H7 (cell line): ENCODE measurements around the gene SUGCT. TPM values are rescaled to one million over a fixed set of nuclear protein-coding genes. Genes with fewer than 3 reads are reported as not detected.
"Not testable (repeated sequence)": the region's sequence is repeated elsewhere in the genome, so short reads cannot be mapped to it uniquely, and the experiment has no call there.

ENCODE experiments used
- DNase-seq: peaks from one replicate; pipeline ENCODE4 v3.0.0; 2012
- H3K27me3 ChIP-seq: 2 replicates; pipeline ENCODE4 v1.6.0; 2011; ENCODE audit warnings: mild to moderate bottlenecking, low read length; ENCODE audit not compliant: control insufficient read depth, insufficient read depth
- H3K36me3 ChIP-seq: replicated peaks from 2 replicates; pipeline ENCODE4 v1.5.1; 2011; ENCODE audit warnings: low read length; ENCODE audit not compliant: control insufficient read depth, insufficient read depth
- H3K4me3 ChIP-seq: 2 replicates; pipeline ENCODE4 v1.5.1; 2011; ENCODE audit warnings: low read depth, mild to moderate bottlenecking, control low read depth, low read length, moderate library complexity; ENCODE audit not compliant: insufficient read depth
- total RNA-seq: library from RNA; depleted of rRNA; stranded (reverse); fragments of >200 nt; shearing (Covaris generic); gene quantifications from 2 replicates; pipeline ENCODE4 v1.2.3, GENCODE V29; 2014

Gene SUGCT
- total RNA-seq, 1 experiment from 2014 or later = 4.3 TPM

DNA sequence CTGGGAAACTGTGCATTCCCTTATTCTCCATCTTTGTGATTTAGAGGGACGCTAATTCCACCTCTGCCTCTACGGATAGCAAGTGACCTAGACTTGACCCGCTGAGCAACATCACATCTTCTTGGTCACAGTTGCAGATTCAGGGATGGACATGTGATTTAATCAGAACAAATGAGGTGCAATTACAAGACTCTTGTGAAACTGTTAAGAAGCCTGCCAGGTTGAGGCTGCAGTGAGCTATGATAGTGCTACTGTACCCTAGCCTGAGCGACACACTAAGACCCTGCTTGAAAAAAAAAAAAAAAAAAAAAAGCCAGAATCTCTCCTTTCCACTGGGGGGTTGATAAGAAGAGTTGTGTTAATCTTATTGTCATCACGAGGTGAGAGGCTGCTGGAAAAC, 14.8 kb upstream of the SUGCT start:
- no peak for DNase-seq
- H3K36me3 ChIP-seq = no peaks in the 10 kb centered on the region
- no peaks in the 10 kb centered on the region for H3K27me3 ChIP-seq
- no peak overlapping the region for H3K4me3 ChIP-seq

DNA sequence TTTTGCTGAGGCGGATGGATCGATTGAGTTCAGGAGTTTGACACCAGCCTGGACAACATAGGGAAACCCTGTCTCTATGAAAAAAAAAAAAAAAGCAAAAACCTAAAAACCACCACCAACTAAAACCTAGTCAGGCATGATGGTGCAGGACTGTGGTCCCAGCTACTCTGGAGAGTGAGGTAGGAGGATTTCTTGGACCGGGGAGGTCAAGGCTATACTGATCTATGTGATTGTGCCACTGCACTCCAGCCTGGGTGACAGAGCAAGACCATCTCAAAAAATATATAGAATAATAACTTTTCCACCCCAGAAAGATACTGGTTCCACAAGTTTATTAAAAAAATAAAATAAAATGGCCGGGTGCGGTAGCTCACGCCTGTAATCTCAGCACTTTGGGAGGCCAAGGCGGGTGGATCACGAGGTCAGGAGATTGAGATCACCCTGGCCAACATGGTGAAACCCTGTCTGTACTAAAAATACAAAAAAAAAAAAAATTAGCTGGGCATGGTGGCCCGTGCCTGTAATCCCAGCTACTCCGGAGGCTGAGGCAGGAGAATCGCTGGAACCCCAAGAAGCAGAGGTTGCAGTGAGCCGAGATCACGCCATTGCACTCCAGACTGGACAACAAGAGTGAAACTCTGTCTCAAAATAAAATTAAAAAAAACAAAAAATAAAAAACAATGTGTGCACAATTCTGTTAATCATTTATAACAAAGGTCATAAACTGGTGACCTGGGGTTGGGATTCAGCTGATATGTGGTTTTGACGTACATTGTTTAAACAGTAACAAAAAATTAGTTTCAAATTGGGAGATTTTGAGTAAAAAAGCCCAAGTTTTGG, 12.5 kb upstream of the SUGCT start:
- not testable (repeated sequence) for H3K4me3 ChIP-seq, H3K36me3 ChIP-seq, DNase-seq, H3K27me3 ChIP-seq

DNA sequence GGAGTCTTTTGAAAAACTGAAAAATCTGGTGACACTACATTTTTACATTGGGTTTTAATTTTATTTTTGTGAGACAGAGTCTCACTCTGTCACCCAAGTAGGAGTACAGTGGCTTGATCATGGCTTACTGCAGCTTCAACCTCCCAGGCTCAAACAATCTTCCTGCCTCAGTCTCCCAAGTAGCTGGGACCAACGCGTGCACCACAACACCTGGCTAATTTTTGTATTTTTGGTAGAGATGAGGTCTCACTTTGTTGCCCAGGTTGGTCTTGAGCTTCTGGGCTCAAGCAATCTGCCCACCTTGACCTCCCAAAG, 11.9 kb upstream of the SUGCT start:
- no peaks in the 10 kb centered on the region for H3K36me3 ChIP-seq
- no peaks in the 10 kb centered on the region for H3K27me3 ChIP-seq
- no peak overlapping the region for H3K4me3 ChIP-seq
- no peak for DNase-seq

DNA sequence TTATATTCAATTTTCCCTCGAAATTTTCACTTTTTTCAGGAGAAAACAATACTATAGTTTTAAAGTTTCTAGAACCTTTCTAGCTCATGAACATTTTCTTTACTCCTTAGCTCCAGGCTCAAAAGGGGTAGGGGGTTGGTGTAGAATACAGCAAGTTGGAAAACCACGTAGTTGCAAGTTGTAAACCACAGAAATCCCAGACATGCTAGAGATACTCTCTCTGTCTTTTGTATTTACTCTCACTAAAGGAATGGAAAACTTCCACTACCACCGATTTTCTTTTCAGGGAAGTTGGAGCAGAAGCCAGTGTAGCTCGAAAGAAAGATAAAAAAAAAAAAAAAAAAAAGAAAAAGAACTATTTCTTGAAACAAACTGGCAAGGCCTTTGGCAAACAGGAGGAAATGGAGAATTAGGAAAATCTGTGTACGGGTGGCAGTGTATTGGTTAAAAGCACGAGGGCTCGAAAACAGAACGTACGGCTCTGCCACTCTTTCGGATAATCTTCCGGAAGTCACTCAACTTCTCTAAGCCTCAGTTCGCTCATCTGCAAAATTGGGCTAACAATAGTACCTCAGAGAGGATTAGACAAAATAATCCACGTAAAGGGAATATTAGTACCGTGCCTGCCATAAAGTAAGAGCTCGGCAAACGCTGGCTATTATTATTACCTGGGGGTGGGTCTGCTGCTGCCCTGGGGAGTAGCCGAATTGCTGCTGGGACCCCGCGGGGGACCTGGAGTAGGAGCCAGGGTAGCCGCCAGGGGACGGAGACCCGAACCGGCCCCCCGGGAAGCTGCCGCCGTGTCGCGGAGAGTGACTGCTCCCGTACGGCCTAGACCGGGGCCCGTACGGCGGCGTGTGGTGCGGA, 1.0 kb upstream of the SUGCT start:
- DNase-seq = no peak
- peak overlapping the region; percentile 92 for H3K4me3 ChIP-seq
- peaks cover 8% of the 10 kb centered on the region for H3K27me3 ChIP-seq
- no peaks in the 10 kb centered on the region for H3K36me3 ChIP-seq

DNA sequence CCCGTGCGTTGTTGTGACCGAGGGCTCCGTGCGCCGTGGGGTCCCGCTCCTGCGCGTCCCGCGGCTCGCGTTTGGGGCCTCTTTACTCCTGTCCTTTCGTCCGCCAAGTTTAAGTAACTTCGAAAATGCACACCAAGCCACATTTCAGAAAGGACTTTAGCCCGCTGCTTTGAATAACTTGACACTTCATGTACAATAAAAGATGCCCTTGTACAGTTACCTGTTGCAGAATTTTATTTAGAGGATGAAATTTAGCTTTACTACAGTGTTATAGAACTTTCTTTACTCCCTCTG, 459 bp downstream of the SUGCT start:
- DNase-seq = no peak
- Histone ChIP-seq H3K27me3 (peaks cover 8% of the 10 kb centered on the region), H3K36me3 (no peaks in the 10 kb centered on the region), H3K4me3 (peak overlapping the region; percentile 92)

DNA sequence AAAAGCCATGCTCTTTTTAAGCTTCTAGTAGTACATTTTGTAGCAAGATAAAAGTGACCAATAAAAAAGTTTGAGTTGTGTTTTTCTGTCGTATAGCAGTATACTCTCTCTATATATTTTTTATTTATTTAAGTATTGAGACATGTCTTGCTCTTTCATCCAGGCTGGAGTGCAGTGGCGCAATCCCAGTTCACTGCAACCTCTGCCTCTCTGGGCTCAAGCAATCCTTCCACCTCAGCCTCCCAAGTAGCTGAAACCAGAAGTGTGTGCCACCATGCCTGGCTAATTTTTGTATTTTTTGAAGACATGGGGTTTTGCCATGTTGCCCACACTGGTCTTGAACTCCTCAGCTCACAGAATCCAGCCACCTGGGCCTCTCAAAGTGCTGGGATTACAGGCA, 2.8 kb downstream of the SUGCT start:
- DNase-seq = no peak
- Histone ChIP-seq H3K36me3 (no peaks in the 10 kb centered on the region), H3K4me3 (no peak overlapping the region), H3K27me3 (peaks cover 8% of the 10 kb centered on the region)

DNA sequence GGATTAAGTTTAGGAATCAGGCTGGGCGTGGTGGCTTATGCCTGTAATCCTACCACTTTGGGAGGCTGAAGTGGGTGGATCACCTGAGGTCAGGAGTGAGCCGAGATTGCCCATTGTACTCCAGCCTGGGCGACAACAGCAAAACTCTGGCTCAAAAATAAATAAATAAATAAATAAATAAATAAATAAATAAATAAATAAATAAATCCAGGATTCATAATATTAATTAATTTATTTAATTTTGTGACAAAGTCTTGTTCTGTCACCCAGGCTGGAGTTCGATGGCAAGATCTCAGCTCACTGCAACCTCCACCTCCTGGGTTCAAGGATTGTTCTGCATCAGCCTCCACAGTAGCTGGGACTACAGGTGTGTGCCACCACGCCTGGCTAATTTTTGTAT, 4.2 kb downstream of the SUGCT start:
- no peak for DNase-seq
- Histone ChIP-seq H3K36me3 (no peaks in the 10 kb centered on the region), H3K4me3 (no peak overlapping the region), H3K27me3 (peaks cover 8% of the 10 kb centered on the region)

DNA sequence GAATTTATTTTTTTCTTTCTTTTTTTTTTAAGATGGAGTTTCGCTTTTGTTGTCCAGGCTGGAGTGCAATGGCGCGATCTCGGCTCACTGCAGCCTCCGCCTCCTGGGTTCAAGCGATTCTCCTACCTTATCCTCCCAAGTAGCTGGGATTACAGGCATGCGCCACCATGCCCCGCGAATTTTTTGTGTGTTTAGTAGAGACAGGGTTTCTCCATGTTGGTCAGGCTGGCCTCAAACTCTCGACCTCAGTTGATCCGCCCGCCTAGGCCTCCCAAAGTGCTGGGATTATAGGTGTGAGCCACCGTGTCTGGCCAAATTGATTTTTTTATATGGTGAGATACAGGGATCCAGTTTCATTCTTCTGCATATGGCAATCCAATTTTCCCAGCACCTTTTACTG, 5.1 kb downstream of the SUGCT start:
- not testable (repeated sequence) for H3K36me3 ChIP-seq, H3K27me3 ChIP-seq, DNase-seq, H3K4me3 ChIP-seq

DNA sequence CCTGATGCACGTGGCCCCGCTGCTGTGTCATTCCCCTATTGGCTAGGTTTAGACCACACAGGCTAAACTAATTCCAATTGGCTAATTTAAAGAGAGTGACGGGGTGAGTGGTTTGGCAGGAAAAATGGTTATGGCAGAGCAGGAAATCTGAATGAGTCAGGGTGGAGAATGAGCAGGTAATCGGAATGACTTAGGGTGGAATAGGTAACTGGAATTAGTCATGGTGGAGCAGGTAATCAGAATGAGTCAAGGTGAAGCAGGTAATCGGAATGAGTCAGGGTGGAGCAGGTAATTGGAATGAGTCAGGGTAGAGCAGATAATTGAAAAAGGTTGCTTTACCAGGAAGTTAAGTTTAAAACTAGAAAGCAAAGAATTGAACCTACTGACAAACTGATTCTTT, 7.1 kb downstream of the SUGCT start:
- DNase-seq, H3K36me3 ChIP-seq, H3K27me3 ChIP-seq, H3K4me3 ChIP-seq: not testable (repeated sequence)

DNA sequence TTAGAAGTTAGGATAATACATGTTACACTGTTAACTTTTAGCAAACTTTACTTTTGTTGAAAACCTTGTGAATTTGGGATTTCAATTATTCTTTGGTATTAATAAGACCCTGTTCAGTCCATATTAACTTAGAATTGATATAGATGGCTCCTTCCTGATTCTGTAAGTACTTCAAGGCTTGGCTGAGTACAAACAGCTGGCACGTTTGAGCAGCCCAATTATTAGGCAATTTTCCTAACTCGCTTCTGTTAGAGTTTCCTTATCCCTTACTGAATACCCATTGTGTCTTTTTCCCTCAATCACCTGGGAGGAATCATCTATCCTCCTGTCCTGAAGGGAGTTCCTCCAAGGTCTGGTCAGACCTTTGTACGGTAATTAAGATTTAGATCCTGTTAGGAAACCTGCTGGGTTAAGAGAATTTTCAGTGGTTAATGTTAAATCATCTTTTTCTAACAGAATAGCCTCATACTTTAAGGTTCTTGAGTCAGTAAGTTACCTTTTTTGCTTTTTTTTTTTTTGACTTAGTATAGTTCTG, 10.9 kb downstream of the SUGCT start:
- not testable (repeated sequence) for H3K4me3 ChIP-seq, DNase-seq

DNA sequence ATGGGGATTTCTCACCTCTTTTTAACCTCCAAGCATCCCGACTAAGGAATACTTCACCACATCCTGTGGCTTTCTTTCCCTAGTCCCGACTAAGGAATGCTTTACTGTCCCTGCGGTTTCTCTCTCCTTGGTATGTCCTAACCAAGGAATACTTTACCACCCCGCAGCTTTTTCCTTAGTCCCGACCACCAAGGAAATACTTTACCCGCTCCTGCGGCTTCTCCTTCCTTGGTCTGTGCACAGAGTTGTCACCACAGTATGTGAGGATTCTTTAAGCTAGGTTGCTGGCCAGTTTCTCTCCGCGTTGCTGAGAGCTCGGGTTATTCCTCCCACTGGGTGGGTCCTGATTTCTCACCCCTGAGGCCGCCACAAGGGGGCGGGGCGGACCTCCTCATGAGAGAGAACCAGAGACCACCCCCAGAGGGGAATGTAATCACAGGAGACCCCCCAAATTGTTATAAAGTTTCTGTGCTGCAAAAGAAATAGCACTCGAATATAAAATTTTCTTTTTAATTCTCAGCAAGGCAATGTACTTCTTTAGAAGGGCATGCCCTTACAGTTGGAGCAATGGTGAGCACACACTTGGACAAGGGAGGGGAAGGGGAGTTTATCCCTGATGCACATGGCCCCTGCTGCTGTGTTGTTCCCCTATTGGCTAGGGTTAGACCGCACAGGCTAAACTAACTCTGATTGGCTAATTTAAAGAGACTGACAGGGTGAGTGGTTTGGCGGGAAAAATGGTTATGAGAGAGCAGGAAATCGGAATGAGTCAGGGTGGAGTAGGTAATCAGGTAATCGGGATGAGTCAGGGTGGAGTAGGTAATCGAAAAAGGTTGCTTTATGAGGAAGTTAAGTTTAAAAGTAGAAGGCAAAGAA, 12.8 kb downstream of the SUGCT start:
- DNase-seq = no peak
- H3K36me3 ChIP-seq = no peaks in the 10 kb centered on the region
- H3K27me3 ChIP-seq = no peaks in the 10 kb centered on the region
- H3K4me3 ChIP-seq = no peak overlapping the region

More for the DNA sequence above, 10.9 kb downstream of the SUGCT start:
- H3K36me3 ChIP-seq, H3K27me3 ChIP-seq: not testable (repeated sequence)

DNA sequence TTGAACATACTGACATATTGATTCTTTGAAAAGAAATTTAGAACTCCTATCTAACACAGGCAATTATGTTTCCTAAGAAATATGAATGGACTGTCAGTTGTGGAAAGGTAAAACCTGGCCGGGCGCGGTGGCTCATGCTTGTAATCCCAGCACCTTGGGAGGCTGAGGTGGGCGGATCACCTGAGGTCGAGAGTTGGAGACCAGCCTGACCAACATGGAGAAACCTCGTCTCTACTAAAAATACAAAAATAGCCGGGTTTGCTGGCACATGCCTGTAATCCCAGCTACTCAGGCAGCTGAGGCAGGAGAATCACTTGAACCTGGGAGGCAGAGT, 13.4 kb downstream of the SUGCT start:
- not testable (repeated sequence) for H3K27me3 ChIP-seq, H3K36me3 ChIP-seq, DNase-seq, H3K4me3 ChIP-seq

DNA sequence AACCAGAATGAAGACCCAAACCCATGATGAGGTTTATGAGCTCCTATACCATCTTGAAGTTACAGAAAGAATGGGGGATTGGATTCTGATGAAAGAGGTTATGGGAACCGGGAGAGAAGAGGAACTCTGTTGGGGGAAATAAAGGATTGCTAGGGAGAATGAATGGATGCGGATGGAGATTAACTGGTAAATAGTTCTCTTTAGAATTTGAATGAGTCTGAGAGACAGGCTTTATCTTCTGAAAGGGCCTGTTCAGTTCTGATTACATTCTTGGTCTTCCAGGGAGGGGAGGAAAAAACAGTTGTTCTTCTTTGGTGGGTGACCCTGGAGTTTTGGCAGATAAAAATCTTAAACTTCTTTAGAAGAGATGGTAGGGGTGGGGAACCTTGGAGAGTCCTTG, 13.9 kb downstream of the SUGCT start:
- no peaks in the 10 kb centered on the region for H3K36me3 ChIP-seq
- no peak for DNase-seq
- no peak overlapping the region for H3K4me3 ChIP-seq
- no peaks in the 10 kb centered on the region for H3K27me3 ChIP-seq

DNA sequence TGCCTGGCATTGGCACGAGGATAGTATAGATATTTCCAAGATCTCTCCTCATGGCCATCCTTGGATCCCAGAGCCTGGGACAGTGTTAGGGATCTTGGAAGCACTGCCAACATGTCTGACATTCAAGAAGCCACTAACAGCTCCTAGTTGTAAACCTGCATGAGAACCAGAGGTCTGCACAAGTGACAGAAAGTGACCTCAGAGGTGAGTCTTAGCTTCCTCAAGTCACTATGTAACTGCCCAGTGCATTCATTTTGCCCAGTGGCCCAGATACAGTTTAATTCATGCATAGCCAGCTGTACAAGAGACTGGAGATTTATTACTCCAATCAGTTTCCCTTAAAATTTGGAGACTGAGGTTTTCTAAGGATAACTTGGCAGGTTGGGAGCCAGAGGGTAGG, 16.7 kb downstream of the SUGCT start:
- Histone ChIP-seq H3K36me3 (no peaks in the 10 kb centered on the region), H3K27me3 (no peaks in the 10 kb centered on the region), H3K4me3 (no peak overlapping the region)
- DNase-seq = no peak
